ENCODE results near the gene CTNNBIP1. TPM values are rescaled to one million over a fixed set of nuclear protein-coding genes. Genes with fewer than 3 reads are reported as not detected.
A peak's percentile ranks its signal among the peaks of the same experiment; 100 is the strongest.

Gene CTNNBIP1
- total RNA-seq, 3 donors from 2014 or later (not counting 1 experiment from before 2014, with no cell fraction given) = 26.4 to 31.0 (median 29.8) TPM

- Histone ChIP-seq H3K27ac (ENCODE audit: low read length) (peak overlapping the region; percentile 49), H3K4me3 (ENCODE audit: low read length) (peak overlapping the region; percentile 13), H3K9me3 (ENCODE audit: control insufficient read depth, insufficient read depth, low read length) (peaks cover 3% of the 10 kb centered on the region), H3K27me3 (ENCODE audit: control insufficient read depth, insufficient read depth, low read length) (no peaks in the 10 kb centered on the region), H3K4me1 (ENCODE audit: control insufficient read depth, insufficient read depth, low read length) (peaks cover 15% of the 10 kb centered on the region), H3K36me3 (ENCODE audit: control insufficient read depth, insufficient read depth, low read length) (peaks cover 19% of the 10 kb centered on the region)
- intact Hi-C loops (cut with micrococcal nuclease) = no loop called here
- Mint-ChIP-seq H3K4me1 (no peaks in the 10 kb centered on the region), H3K4me3 (no peak overlapping the region), H3K27ac (no peak overlapping the region), H3K27me3 (ENCODE audit: low read depth in 2 of 2) (no peaks in the 10 kb centered on the region), H3K9me3 (no peaks in the 10 kb centered on the region), H3K36me3 (no peaks in the 10 kb centered on the region)
- ATAC-seq (no peak), DNase-seq (peak in 1 of 2 donors; percentile 59)
- WGBS (ENCODE audit: insufficient coverage) = 50% methylated on average over 20 of the region's 20 CpGs
- no peak for TF ChIP-seq CTCF (IDR thresholded peaks at IDR 0.05)
Measured at GRCh38 chr1:9849691-9850441, 60.2 kb downstream of the CTNNBIP1 start.

- 62% methylated on average over 6 of the region's 8 CpGs for WGBS (ENCODE audit: insufficient coverage)
- Mint-ChIP-seq H3K27me3 (ENCODE audit: low read depth in 2 of 2) (no peaks in the 10 kb centered on the region), H3K4me3 (no peak overlapping the region), H3K4me1 (no peaks in the 10 kb centered on the region), H3K36me3 (no peaks in the 10 kb centered on the region), H3K27ac (no peak overlapping the region), H3K9me3 (no peaks in the 10 kb centered on the region)
- Histone ChIP-seq H3K27me3 (ENCODE audit: control insufficient read depth, insufficient read depth, low read length) (no peaks in the 10 kb centered on the region), H3K36me3 (ENCODE audit: control insufficient read depth, insufficient read depth, low read length) (peaks cover 13% of the 10 kb centered on the region), H3K27ac (ENCODE audit: low read length) (no peak overlapping the region), H3K9me3 (ENCODE audit: control insufficient read depth, insufficient read depth, low read length) (no peaks in the 10 kb centered on the region), H3K4me3 (ENCODE audit: low read length) (no peak overlapping the region), H3K4me1 (ENCODE audit: control insufficient read depth, insufficient read depth, low read length) (peaks cover 15% of the 10 kb centered on the region)
- ATAC-seq (no peak), DNase-seq (no peak)
- TF ChIP-seq CTCF (IDR thresholded peaks at IDR 0.05) = no peak
- intact Hi-C loops (cut with micrococcal nuclease) = no loop called here
Measured at GRCh38 chr1:9848022-9848421, 62.0 kb downstream of the CTNNBIP1 start.

GRCh38 chr1:9847269-9847668 lies 62.8 kb downstream of the CTNNBIP1 start:
- H3K9me3 Mint-ChIP-seq = no peaks in the 10 kb centered on the region
- intact Hi-C loops (cut with micrococcal nuclease) = no loop called here
- no peaks in the 10 kb centered on the region for H3K27me3 ChIP-seq (ENCODE audit: control insufficient read depth, insufficient read depth, low read length)
- DNase-seq (no peak), ATAC-seq (no peak)
- H3K4me3 ChIP-seq (ENCODE audit: low read length) = no peak overlapping the region
- H3K4me3 Mint-ChIP-seq = no peak overlapping the region
- H3K4me1 Mint-ChIP-seq = no peaks in the 10 kb centered on the region
- H3K27ac ChIP-seq (ENCODE audit: low read length) = no peak overlapping the region
- H3K27ac Mint-ChIP-seq = no peak overlapping the region
- H3K27me3 Mint-ChIP-seq (ENCODE audit: low read depth in 2 of 2) = no peaks in the 10 kb centered on the region
- H3K36me3 ChIP-seq (ENCODE audit: control insufficient read depth, insufficient read depth, low read length) = peaks cover 11% of the 10 kb centered on the region
- WGBS (ENCODE audit: insufficient coverage) = 75% methylated on average over 2 of the region's 2 CpGs
- H3K4me1 ChIP-seq (ENCODE audit: control insufficient read depth, insufficient read depth, low read length) = peaks cover 15% of the 10 kb centered on the region
- no peaks in the 10 kb centered on the region for H3K9me3 ChIP-seq (ENCODE audit: control insufficient read depth, insufficient read depth, low read length)
- TF ChIP-seq CTCF (IDR thresholded peaks at IDR 0.05) = no peak
- no peaks in the 10 kb centered on the region for H3K36me3 Mint-ChIP-seq
